GM19395 (cell line): ENCODE results near the gene KIF6.

Source experiments
- ATAC-seq: cut with Tn5 transposase; IDR thresholded peaks from one replicate; pipeline ENCODE4 v1.9.1; 2021; ENCODE audit warnings: mild to moderate bottlenecking, moderate library complexity; ENCODE audit not compliant: unreplicated experiment

Gene KIF6

GRCh38 chr6:39360378-39360777 is 364.8 kb downstream of the KIF6 start:
- no peak for ATAC-seq

- no peak for ATAC-seq
These were observed 367.1 kb downstream of the KIF6 start for GRCh38 chr6:39357998-39358686.

GRCh38 chr6:39353698-39354315 is 371.4 kb downstream of the KIF6 start:
- ATAC-seq: no peak

GRCh38 chr6:39350723-39351505 is 374.3 kb downstream of the KIF6 start:
- no peak for ATAC-seq

GRCh38 chr6:39348740-39349139 is 376.5 kb downstream of the KIF6 start:
- no peak for ATAC-seq

GRCh38 chr6:39347906-39348585 is 377.2 kb downstream of the KIF6 start:
- ATAC-seq: peak; percentile 63

GRCh38 chr6:39347206-39347605 is 378.0 kb downstream of the KIF6 start:
- ATAC-seq: no peak

- ATAC-seq: no peak
These were observed 380.4 kb downstream of the KIF6 start for GRCh38 chr6:39344821-39345280.

- ATAC-seq: no peak
These were observed 381.8 kb downstream of the KIF6 start for GRCh38 chr6:39343396-39343870.

- no peak for ATAC-seq
These were observed 382.4 kb downstream of the KIF6 start for GRCh38 chr6:39342692-39343395.

GRCh38 chr6:39341937-39342336 is 383.3 kb downstream of the KIF6 start:
- ATAC-seq: no peak

GRCh38 chr6:39341352-39341751 is 383.9 kb downstream of the KIF6 start:
- ATAC-seq: no peak

GRCh38 chr6:39339868-39340550 is 385.2 kb downstream of the KIF6 start:
- no peak for ATAC-seq

- ATAC-seq: no peak
These were observed 385.9 kb downstream of the KIF6 start for GRCh38 chr6:39339096-39339867.

GRCh38 chr6:39338397-39338796 is 386.8 kb downstream of the KIF6 start:
- ATAC-seq: no peak

GRCh38 chr6:39335780-39336545 is 389.2 kb downstream of the KIF6 start:
- no peak for ATAC-seq

- ATAC-seq: no peak
These were observed 391.4 kb downstream of the KIF6 start for GRCh38 chr6:39333644-39334438.

GRCh38 chr6:39330476-39330875 is 394.7 kb downstream of the KIF6 start:
- ATAC-seq: no peak
